Measurements from ENCODE around the gene INPP5K.

The INPP5K gene

GRCh38 chr17:1505586-1505985, 10.8 kb downstream of the INPP5K start:
- no peak for DNase-seq (ENCODE audit: low spot score)

GRCh38 chr17:1504866-1505265, 11.5 kb downstream of the INPP5K start:
- DNase-seq (ENCODE audit: low spot score), result no peak

DNA sequence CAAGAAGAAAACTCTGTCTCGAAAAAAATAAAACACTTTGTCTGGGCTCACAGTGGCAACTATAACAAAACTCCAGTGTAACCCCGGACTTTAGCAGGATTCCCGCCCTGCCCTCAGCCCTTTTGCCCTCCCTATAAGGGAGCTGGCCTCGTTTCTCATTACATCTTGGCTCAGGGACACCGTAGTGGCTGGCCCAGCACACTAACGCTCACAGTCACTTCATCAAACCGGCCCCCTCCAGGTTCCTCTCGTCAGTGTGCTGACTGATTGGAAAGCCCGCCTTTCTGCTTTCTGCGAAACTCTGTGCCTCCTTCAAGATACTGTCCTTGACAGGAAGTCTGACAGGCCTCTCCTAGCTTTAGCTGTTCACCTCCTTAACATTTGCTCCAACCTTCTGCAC, 12.7 kb downstream of the INPP5K start:
- DNase-seq (ENCODE audit: low spot score), result no peak

DNA sequence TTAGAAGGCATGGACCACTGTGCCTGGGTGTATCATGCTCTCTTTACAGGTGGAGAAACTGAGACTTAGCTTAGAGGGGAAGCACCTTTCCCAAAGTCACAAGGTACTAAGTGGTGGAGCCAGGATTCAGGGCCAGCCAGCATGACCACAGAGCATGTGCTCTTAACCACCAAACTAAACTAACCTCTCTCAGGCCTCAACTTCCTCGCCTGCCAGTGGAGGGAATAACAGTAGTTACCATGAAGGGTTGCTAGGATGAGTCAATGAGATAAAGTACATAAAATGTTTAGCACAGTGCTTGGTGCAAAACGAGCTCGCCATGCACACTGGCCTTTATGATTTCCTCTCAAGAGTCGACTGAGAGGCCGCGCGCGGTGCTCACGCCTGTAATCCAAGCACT, 17.5 kb downstream of the INPP5K start:
- no peak for DNase-seq (ENCODE audit: low spot score)

- no peak for DNase-seq (ENCODE audit: low spot score)
These were observed 18.2 kb downstream of the INPP5K start for GRCh38 chr17:1498233-1498632.

GRCh38 chr17:1497831-1498230, 18.6 kb downstream of the INPP5K start:
- DNase-seq (ENCODE audit: low spot score), result no peak

GRCh38 chr17:1496869-1497268, 19.5 kb downstream of the INPP5K start:
- DNase-seq (ENCODE audit: low spot score), result no peak

- peak; percentile 67 for DNase-seq (ENCODE audit: low spot score)
These were observed 21.0 kb downstream of the INPP5K start for GRCh38 chr17:1495265-1495989.

- no peak for DNase-seq (ENCODE audit: low spot score)
These were observed 21.6 kb downstream of the INPP5K start for GRCh38 chr17:1494736-1495253.

DNA sequence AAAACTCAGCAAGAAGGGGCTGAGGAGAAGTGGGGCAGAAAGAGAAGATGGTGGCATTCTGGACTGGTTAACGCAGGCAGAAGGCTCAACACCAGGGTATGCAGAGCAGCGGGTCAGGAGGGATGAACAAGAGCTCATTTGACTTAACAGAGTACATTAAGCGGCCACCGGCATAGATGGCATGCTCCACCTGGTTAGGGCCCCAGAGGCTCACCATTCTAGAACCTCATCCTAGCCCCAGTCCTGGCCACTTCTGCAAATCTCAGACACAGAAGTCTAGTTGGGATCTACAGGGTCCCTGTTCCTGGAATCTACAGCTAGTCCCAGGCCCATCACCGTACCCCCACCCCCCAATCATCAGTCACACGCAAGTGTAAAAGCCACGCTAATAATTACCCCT, 22.2 kb downstream of the INPP5K start:
- no peak for DNase-seq (ENCODE audit: low spot score)

- no peak for DNase-seq (ENCODE audit: low spot score)
These were observed 23.0 kb downstream of the INPP5K start for GRCh38 chr17:1493291-1493980.

DNA sequence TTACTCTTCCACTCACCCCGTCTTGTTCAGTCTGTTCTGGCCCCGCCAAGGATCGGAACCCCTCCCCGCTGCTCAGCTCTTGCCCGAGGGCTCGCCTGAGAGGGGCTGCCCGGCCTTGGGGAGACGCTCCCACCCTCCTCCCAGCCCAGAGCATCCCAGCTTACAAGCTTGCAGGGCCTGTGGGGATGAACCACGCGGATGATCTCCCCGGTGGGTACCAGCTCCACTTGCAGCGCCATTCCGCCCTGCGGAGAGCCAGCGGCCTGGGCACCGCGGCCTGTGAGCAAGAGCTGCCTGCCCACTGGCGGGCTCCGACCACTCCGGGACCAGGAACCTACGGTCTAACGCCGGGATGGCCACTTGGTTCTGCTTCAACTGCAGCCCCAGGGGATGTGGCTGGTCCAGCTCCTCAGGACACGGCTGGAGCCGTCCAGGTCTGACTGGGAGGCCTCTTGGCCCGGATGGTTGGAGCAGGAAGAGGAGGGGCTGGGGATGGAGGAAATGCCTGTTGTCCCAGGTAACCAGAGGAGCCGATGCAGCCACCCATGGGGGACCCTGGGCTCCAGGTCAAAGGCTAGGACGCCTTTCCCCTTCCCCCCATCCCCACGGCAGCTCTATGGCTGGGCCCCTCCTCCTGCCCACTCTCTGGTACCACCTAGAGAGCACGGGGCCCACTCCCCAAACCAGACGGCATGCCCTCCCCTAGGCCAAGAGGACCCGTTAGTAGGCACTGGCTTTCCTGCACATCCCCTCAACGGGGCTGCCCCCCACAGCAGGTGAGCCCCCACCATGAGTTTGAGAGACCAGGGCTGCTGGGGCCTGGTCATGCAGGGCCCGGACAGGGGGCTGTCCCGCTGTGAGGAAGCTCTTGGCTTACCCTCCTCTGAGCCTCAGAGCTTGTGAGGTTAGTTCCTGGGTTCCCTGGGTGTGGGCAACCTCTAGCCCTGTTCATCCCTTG, 23.9 kb downstream of the INPP5K start, which contains the start of gene MYO1C:
Gene MYO1C, minus strand, starts transcription at position 438 of the 958 bp plus-strand sequence. Its CDS starts 199 bp downstream, at position 239.
- no peak for DNase-seq (ENCODE audit: low spot score)

DNA sequence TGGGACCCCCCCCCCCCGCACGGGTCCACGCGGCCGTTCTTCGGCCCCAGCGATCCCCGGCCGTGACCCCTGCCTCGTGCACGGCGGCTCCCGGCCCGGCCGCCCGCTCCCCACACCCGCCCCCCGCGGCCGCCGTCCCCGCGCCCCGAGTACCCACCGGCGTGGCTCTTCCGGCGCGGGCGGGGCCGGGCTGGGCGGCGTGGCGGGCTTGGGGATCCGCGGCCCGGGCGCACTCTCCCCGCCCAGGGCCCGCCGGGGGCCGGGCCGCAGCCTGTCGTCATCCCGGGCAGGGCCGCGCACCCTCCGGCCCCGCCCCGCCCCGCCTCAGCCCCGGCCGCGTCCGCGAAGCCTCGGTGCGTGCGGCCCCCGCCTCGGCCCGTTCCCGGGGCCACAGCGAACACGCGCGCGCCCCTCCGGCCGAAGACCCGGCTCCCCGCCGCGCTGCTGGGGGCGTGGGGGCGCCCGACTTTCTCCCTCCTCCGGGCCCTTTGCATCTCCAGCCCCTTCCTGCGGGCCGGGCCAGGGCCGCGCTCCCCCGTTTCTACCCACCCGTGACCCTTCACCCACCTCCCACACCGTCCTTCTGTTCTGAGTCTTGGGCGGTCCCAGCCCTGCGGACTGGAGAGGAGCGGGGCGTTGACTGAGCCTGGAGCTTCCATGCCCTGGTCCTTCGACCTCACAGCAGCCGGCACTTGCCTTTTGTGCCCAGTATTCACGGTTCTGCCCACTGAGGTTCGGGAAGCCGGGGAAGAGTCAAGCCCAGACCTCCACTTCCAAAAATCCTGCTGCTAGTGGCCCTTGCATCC, 24.8 kb downstream of the INPP5K start:
- DNase-seq (ENCODE audit: low spot score), result peak; percentile 96

GRCh38 chr17:1490643-1491442, 25.6 kb downstream of the INPP5K start:
- DNase-seq (ENCODE audit: low spot score), result peak; percentile 88

GRCh38 chr17:1488826-1489270, 27.6 kb downstream of the INPP5K start:
- DNase-seq (ENCODE audit: low spot score), result no peak

- DNase-seq (ENCODE audit: low spot score), result peak; percentile 96
These were observed 28.2 kb downstream of the INPP5K start for GRCh38 chr17:1487939-1488825.

DNA sequence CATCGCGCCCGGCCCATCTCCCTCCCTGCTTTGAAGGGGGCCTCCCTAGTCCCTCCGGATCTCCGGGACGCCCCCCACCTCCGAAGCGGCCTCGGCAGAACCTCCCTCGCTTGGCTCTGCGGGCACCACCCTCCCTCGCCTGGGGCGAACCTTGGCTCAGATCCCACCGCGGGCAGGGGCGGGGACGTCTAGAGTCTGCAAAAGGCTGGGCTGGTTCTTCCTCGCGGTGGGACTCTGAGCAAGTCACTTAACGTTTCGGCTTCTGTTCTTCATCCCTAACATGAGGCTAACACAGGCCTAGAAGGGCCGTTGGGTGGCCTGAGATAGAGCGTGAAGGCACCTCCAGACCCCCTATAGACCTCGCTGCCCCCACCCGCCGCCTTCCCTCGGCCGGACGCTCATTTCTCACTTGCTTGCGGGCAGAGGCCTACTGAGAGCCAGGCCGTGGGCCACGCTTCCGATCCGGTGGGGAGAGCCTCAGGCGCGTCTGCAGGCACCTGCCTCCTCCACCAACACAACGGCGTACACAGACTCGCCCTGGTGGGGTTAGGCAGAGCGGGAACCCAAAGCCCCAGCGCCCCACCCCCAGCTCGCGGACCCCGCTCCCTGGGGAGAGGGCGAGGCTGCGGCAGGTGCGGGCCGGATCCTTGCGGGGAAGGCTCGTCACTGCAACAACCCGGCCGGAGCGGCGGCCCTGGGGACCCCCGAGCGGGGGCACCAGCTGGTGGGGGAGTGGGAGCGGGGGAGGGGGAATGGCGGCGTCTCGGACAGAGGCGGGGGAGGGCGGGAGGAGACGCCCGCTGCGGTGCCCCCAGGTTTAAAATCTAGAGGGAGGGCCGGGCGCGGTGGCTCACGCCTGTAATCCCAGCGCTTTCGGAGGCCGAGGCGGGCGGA, 29.4 kb downstream of the INPP5K start:
- peak; percentile 81 for DNase-seq (ENCODE audit: low spot score)

Data from GM03348 (cell line).